HCT116 (cell line): Measurements from ENCODE around the gene CFAP58. TPM values are rescaled to one million over a fixed set of nuclear protein-coding genes. Genes with fewer than 3 reads are reported as not detected.

Source experiments
- ATAC-seq: fragments of 200-7000 bp; cut with Tn5 transposase; 2 replicates; pipeline ENCODE4 v1.9.1; 2020; ENCODE audit warnings: mild to moderate bottlenecking, moderate library complexity
- BruUV-seq: library from RNA; stranded (reverse); fragments of 400-500 nt; replicated peaks from 2 replicates; lab custom pipeline; 2021; lab: Mats Ljungman, UMichigan
- CTCF ChIA-PET: fragments of 300-600 bp; sonication (Branson Sonifier 250); formaldehyde crosslinking; loops from one replicate; lab custom pipeline; 2021; ENCODE audit warnings: antibody characterized with exemption; lab: Charles Lee
- POLR2A ChIA-PET: fragments of 300-600, 350-600 bp; sonication (Branson Sonifier 250); formaldehyde crosslinking; loops from one replicate; lab custom pipeline; 2021; ENCODE audit warnings: antibody characterized with exemption; lab: Charles Lee
- RAD21 ChIA-PET, 2 experiments: fragments of 300-600 bp; sonication (Branson Sonifier 250); formaldehyde crosslinking; loops; one replicate each; lab custom pipeline; 2023; ENCODE audit warnings: low total read pairs in 2 of 2; ENCODE audit not compliant: uncharacterized antibody in 2 of 2, unreplicated experiment in 2 of 2, low non-redundant PET in 1 of 2; lab: Charles Lee
- DNase-seq: peaks from one replicate; pipeline ENCODE4 v3.0.0-alpha.2; 2010; ENCODE audit warnings: low read depth, low spot score
- H2AFZ ChIP-seq: fragments of 200-600 bp; shearing (Covaris generic), sonication (generic); 2 replicates; pipeline ENCODE4 v1.6.1; 2017; ENCODE audit warnings: low read depth, mixed run types, mixed read lengths, antibody characterized with exemption, low read length; ENCODE audit not compliant: poor library complexity, severe bottlenecking
- H3K27ac ChIP-seq: 2 replicates; pipeline ENCODE4 v1.5.1; 2012; ENCODE audit warnings: low read depth, low read length
- H3K27me3 ChIP-seq: fragments of 200-600 bp; sonication (generic); 2 replicates; pipeline ENCODE4 v1.6.1; 2016; ENCODE audit warnings: mixed run types, low read length, mixed read lengths; ENCODE audit not compliant: insufficient read depth
- H3K36me3 ChIP-seq, 2 experiments: fragments of 200-500 bp in 1 of 2; fragments of 200-600 bp in 1 of 2; sonication (Bioruptor generic) in 1 of 2; sonication (generic) in 1 of 2; 2 replicates each; pipeline versions ENCODE4 v1.5.1 to v1.6.1; 2014 to 2016; ENCODE audit warnings: low read length in 2 of 2, inconsistent platforms in 1 of 2, mixed read lengths in 1 of 2, mixed run types in 1 of 2; ENCODE audit not compliant: insufficient read depth in 2 of 2, control insufficient read depth in 1 of 2
- H3K4me1 ChIP-seq, 2 experiments: fragments of 200-600 bp in 1 of 2; sonication (generic) in 1 of 2; 2 replicates each; pipeline versions ENCODE4 v1.5.1 to v1.6.1; 2012 to 2017; ENCODE audit warnings: low read length in 2 of 2, inconsistent platforms in 1 of 2, mild to moderate bottlenecking in 1 of 2, mixed read lengths in 1 of 2, mixed run types in 1 of 2, moderate library complexity in 1 of 2; ENCODE audit not compliant: insufficient read depth in 2 of 2, control insufficient read depth in 1 of 2
- H3K4me2 ChIP-seq: fragments of 200-600 bp; sonication (generic); 2 replicates; pipeline ENCODE4 v1.6.1; 2017; ENCODE audit warnings: mixed run types, low read length, mixed read lengths
- H3K4me3 ChIP-seq, 2 experiments: fragments of 200-600 bp in 1 of 2; sonication (generic) in 1 of 2; replicated peaks in 1 of 2; 2 replicates each; pipeline ENCODE4 v1.5.1; 2011 to 2016; ENCODE audit warnings: low read length in 2 of 2, control low read depth in 1 of 2, low read depth in 1 of 2, mild to moderate bottlenecking in 1 of 2, mixed read lengths in 1 of 2, mixed run types in 1 of 2
- H3K79me2 ChIP-seq: fragments of 200-600 bp; sonication (generic); 2 replicates; pipeline ENCODE4 v1.6.1; 2017; ENCODE audit warnings: mild to moderate bottlenecking, mixed run types, low read length, moderate library complexity, mixed read lengths; ENCODE audit not compliant: insufficient read depth
- H3K9ac ChIP-seq: fragments of 200-600 bp; sonication (generic); 2 replicates; pipeline ENCODE4 v1.6.1; 2016; ENCODE audit warnings: low read length, mixed read lengths
- H3K9me2 ChIP-seq: fragments of 200-600 bp; sonication (generic), shearing (Covaris generic); 2 replicates; pipeline ENCODE4 v1.6.1; 2017; ENCODE audit warnings: mixed run types, mild to moderate bottlenecking, moderate library complexity; ENCODE audit not compliant: insufficient read depth
- H3K9me3 ChIP-seq, 2 experiments: fragments of 200-500 bp in 1 of 2; fragments of 200-600 bp in 1 of 2; sonication (Bioruptor generic) in 1 of 2; sonication (generic) in 1 of 2; 2 replicates each; pipeline ENCODE4 v1.6.1; 2014 to 2017; ENCODE audit warnings: low read length in 2 of 2, mixed read lengths in 2 of 2, inconsistent platforms in 1 of 2, low read depth in 1 of 2, mild to moderate bottlenecking in 1 of 2, mixed run types in 1 of 2, moderate library complexity in 1 of 2; ENCODE audit not compliant: control insufficient read depth in 1 of 2, insufficient read depth in 1 of 2
- H4K20me1 ChIP-seq: fragments of 200-600 bp; sonication (generic), shearing (Covaris generic); 2 replicates; pipeline ENCODE4 v1.6.1; 2017; ENCODE audit warnings: mixed run types, mild to moderate bottlenecking, moderate library complexity; ENCODE audit not compliant: insufficient read depth
- CEBPB ChIP-seq: IDR thresholded peaks from 2 replicates; pipeline ENCODE4 v1.6.1; 2012; ENCODE audit warnings: low read depth
- EZH2phosphoT487 ChIP-seq: fragments of 200-600 bp; IDR thresholded peaks from 2 replicates; pipeline ENCODE4 v1.6.1; 2018; ENCODE audit warnings: antibody characterized with exemption, borderline replicate concordance
- FOSL1 ChIP-seq: IDR thresholded peaks from 2 replicates; pipeline ENCODE4 v1.6.1; 2012; ENCODE audit warnings: low read depth
- JUND ChIP-seq: IDR thresholded peaks from 2 replicates; pipeline ENCODE4 v1.6.1; 2012
- POLR2AphosphoS5 ChIP-seq: IDR thresholded peaks from 2 replicates; pipeline ENCODE4 v1.6.1; 2011; ENCODE audit warnings: mild to moderate bottlenecking, low read depth, low read length, moderate library complexity
- RAD21 ChIP-seq: IDR thresholded peaks from 2 replicates; pipeline ENCODE4 v1.6.1; 2012; ENCODE audit warnings: low read depth, mild to moderate bottlenecking
- SP1 ChIP-seq: IDR thresholded peaks from 2 replicates; pipeline ENCODE4 v1.6.1; 2012; ENCODE audit warnings: low read depth
- SRF ChIP-seq: IDR thresholded peaks from 2 replicates; pipeline ENCODE4 v1.6.1; 2012; ENCODE audit warnings: low read depth
- TCF7L2 ChIP-seq: IDR thresholded peaks from 2 replicates; pipeline ENCODE4 v1.7.0; 2011; ENCODE audit warnings: borderline replicate concordance, inconsistent platforms; ENCODE audit not compliant: insufficient read depth, insufficient read length; ENCODE audit errors: extremely low read depth
- YY1 ChIP-seq: IDR thresholded peaks from 2 replicates; pipeline ENCODE4 v1.6.1; 2011; ENCODE audit warnings: low read length, low read depth, moderate library complexity, mild to moderate bottlenecking; ENCODE audit not compliant: insufficient replicate concordance; ENCODE audit errors: extremely low read depth
- ZFX ChIP-seq: fragments of 450-650 bp; IDR thresholded peaks from 2 replicates; pipeline ENCODE4 v1.6.1; 2017
- ZNF274 ChIP-seq: fragments of 200-500 bp; sonication (Bioruptor generic); IDR thresholded peaks from 2 replicates; pipeline ENCODE4 v1.6.1; 2014; ENCODE audit warnings: mild to moderate bottlenecking, low read depth, low read length, inconsistent platforms
- intact Hi-C: fragments of 100-400 bp; cut with micrococcal nuclease; formaldehyde crosslinking; loops from 2 replicates; pipeline ENCODE4 v1.10.0; 2022
- total RNA-seq: library from RNA; stranded (reverse); gene quantifications from one replicate; pipeline ENCODE4 v1.2.1, GENCODE V29; 2021; ENCODE audit not compliant: unreplicated experiment
- TF ChIP-seq, protein P1 (sequence below): IDR thresholded peaks from 2 replicates; pipeline ENCODE4 v1.6.1; 2012

The CFAP58 gene
- total RNA-seq, 1 experiment from 2014 or later = 0.91 TPM

DNA sequence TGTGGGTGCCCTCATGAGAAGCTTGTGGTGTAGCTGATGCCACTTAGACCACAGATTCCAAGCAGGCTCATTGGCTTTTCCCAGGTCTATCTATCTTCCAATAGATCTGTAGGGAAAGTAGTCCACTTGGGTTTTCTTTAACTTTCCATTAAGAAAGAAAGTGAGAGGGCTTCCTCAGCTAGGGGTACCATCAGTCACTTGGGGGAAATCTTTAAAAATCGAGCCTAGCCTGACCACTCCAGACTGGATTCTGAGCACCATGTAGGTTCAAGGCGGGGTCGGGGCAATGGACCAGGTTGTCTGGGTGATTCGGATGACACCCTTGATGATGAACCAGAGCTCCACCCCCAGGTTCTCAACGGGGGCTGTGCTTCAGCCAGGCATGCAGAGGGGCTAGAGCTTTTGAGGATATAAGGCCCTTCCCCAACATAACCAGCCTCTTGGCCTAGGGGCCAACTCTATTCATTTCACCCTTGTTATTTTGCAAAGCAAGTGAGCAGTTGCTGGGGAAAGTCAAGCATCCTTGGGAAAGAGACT lies 42.4 kb upstream of the CFAP58 start:
- H3K4me2 ChIP-seq = no peak overlapping the region
- ChIA-PET CTCF (interaction anchor here (1.6 kb wide), 1 partner anchor 36 kb away, joined by 5 read pairs; no protein-coding TSS in a partner anchor), POLR2A (interaction anchor here (1.2 kb wide), 1 partner anchor 19 kb away, joined by 3 read pairs; no protein-coding TSS in a partner anchor), RAD21 (no interaction called here)
- DNase-seq (no peak), ATAC-seq (no peak)
- peaks cover 16 to 23% of the 10 kb centered on the region in 2 experiments; a peak in 3 of 4 replicates for H3K36me3 ChIP-seq
- no peaks in the 10 kb centered on the region for H3K9me2 ChIP-seq
- H3K4me1 ChIP-seq = peaks cover 0 to 3% of the 10 kb centered on the region in 2 experiments; a peak in 1 of 4 replicates
- H3K27me3 ChIP-seq = no peaks in the 10 kb centered on the region
- H3K9me3 ChIP-seq = no peaks in the 10 kb centered on the region
- intact Hi-C loops = no loop called here
- H3K9ac ChIP-seq = no peak overlapping the region
- H3K27ac ChIP-seq = no peak overlapping the region
- H3K79me2 ChIP-seq = no peaks in the 10 kb centered on the region; the same call in 1 of the 2 replicates
- no peak overlapping the region for H2AFZ ChIP-seq
- no peak overlapping the region for H3K4me3 ChIP-seq
- BruUV-seq = no TSS peak
- H4K20me1 ChIP-seq = no peaks in the 10 kb centered on the region
- TF ChIP-seq FOSL1 (no peak), YY1 (no peak), RAD21 (no peak), POLR2AphosphoS5 (no peak), CEBPB (no peak), JUND (no peak), EZH2phosphoT487 (no peak), TCF7L2 (no peak), SRF (no peak), ZFX (no peak), ZNF274 (no peak), SP1 (no peak)
- TF ChIP-seq, protein P1, sequence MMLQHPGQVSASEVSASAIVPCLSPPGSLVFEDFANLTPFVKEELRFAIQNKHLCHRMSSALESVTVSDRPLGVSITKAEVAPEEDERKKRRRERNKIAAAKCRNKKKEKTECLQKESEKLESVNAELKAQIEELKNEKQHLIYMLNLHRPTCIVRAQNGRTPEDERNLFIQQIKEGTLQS = no peak
